K562 (cell line): ENCODE measurements around the gene EN1. TPM values are rescaled to one million over a fixed set of nuclear protein-coding genes. Genes with fewer than 3 reads are reported as not detected.

ENCODE experiments used
- ATAC-seq: fragments of 200-7000 bp; cut with Tn5 transposase; 3 replicates; pipeline ENCODE4 v1.9.1; 2020; ENCODE audit warnings: moderate library complexity
- BruUV-seq: library from RNA; stranded (reverse); fragments of 400-500 nt; replicated peaks from 2 replicates; lab custom pipeline; 2021; lab: Mats Ljungman, UMichigan
- CTCF ChIA-PET: fragments of 300-600 bp; formaldehyde crosslinking; extraction: SDS; loops from one replicate; lab custom pipeline; 2021; ENCODE audit warnings: low intra/inter-chr PET ratio; lab: Yijun Ruan, JAX
- POLR2A ChIA-PET: fragments of 300-600, 350-650 bp; sonication (Branson Sonifier 250); formaldehyde crosslinking; extraction: SDS; loops from one replicate; lab custom pipeline; 2021; ENCODE audit warnings: antibody characterized with exemption, inconsistent platforms; lab: Yijun Ruan, JAX
- DNase-seq, 4 experiments: peaks; one replicate each; pipeline versions ENCODE4 v3.0.0 to v3.0.0-alpha.2; 2011 to 2018; ENCODE audit warnings: low spot score in 3 of 4, mixed read lengths in 3 of 4; ENCODE audit errors: extremely low read depth in 1 of 4
- FAIRE-seq: peaks from 2 replicates; lab custom pipeline; 2011; peaks lifted over from hg19 to GRCh38; lab: Jason Lieb, UNC
- H2AFZ ChIP-seq: 2 replicates; pipeline ENCODE4 v1.6.0; 2011; ENCODE audit warnings: low read depth, low read length, control low read depth, inconsistent platforms
- H3K27ac ChIP-seq: fragments of 200-600 bp; 3 replicates; pipeline ENCODE4 v1.8.0; 2011; ENCODE audit warnings: low read depth, mild to moderate bottlenecking, control low read depth, inconsistent platforms, low read length, moderate library complexity, mixed read lengths; ENCODE audit errors: extremely low read depth
- H3K27me3 ChIP-seq, 2 experiments: fragments of 300-600 bp in 1 of 2; 2 replicates in 1 of 2; 3 replicates in 1 of 2; pipeline versions ENCODE4 v1.6.0 to v1.8.0; 2011; ENCODE audit warnings: inconsistent platforms in 2 of 2, low read length in 2 of 2, mild to moderate bottlenecking in 1 of 2, mixed read lengths in 1 of 2, moderate library complexity in 1 of 2; ENCODE audit not compliant: control insufficient read depth in 2 of 2, insufficient read depth in 2 of 2
- H3K36me3 ChIP-seq: fragments of 300-600 bp; 3 replicates; pipeline ENCODE4 v1.8.0; 2011; ENCODE audit warnings: mild to moderate bottlenecking, low read length, inconsistent platforms; ENCODE audit not compliant: control insufficient read depth, insufficient read depth
- H3K4me1 ChIP-seq, 2 experiments: fragments of 200-600 bp in 1 of 2; replicated peaks in 1 of 2; 2 replicates in 1 of 2; 3 replicates in 1 of 2; pipeline versions ENCODE4 v1.5.1 to v1.8.0; 2011; ENCODE audit warnings: inconsistent platforms in 2 of 2, low read length in 2 of 2, mild to moderate bottlenecking in 1 of 2, mixed read lengths in 1 of 2, moderate library complexity in 1 of 2; ENCODE audit not compliant: control insufficient read depth in 2 of 2, insufficient read depth in 2 of 2
- H3K4me2 ChIP-seq: 2 replicates; pipeline ENCODE4 v1.6.1; 2011; ENCODE audit warnings: low read length, control low read depth, inconsistent platforms, mixed read lengths; ENCODE audit not compliant: insufficient read depth
- H3K4me3 ChIP-seq: fragments of 200-600 bp; sonication (generic), shearing (Covaris generic); 2 replicates; pipeline ENCODE4 v1.5.1; 2016; ENCODE audit warnings: control low read depth, inconsistent platforms
- H3K79me2 ChIP-seq: fragments of 200-600 bp; 3 replicates; pipeline ENCODE4 v1.8.0; 2011; ENCODE audit warnings: low read length, inconsistent platforms; ENCODE audit not compliant: control insufficient read depth, insufficient read depth
- H3K9ac ChIP-seq, 2 experiments: 2 replicates each; pipeline versions ENCODE4 v1.6.0 to v1.6.1; 2011; ENCODE audit warnings: low read depth in 2 of 2, low read length in 2 of 2, control low read depth in 1 of 2, inconsistent platforms in 1 of 2, mild to moderate bottlenecking in 1 of 2, mixed read lengths in 1 of 2; ENCODE audit not compliant: insufficient read depth in 1 of 2
- H3K9me1 ChIP-seq: one replicate; pipeline ENCODE4 v1.6.0; 2011; ENCODE audit warnings: inconsistent platforms, mild to moderate bottlenecking, low read length, moderate library complexity; ENCODE audit not compliant: control insufficient read depth, insufficient read depth
- H3K9me3 ChIP-seq: replicated peaks from 2 replicates; pipeline ENCODE4 v1.5.1; 2011; ENCODE audit warnings: low read depth, low read length, inconsistent platforms; ENCODE audit not compliant: control insufficient read depth, insufficient read depth
- H4K20me1 ChIP-seq: replicated peaks from 2 replicates; pipeline ENCODE4 v1.6.1; 2011; ENCODE audit warnings: low read length, inconsistent platforms, mixed read lengths; ENCODE audit not compliant: control insufficient read depth, insufficient read depth
- CEBPG ChIP-seq, 3 experiments: fragments of 200-800 bp in 1 of 3; sonication (Bioruptor generic) in 1 of 3; sonication (generic) in 1 of 3; formaldehyde crosslinking in 1 of 3; IDR thresholded peaks in 2 of 3; conservative IDR thresholded peaks in 1 of 3; 2 replicates each; pipeline versions ENCODE4 v1.6.1 to v1.8.0; 2016 to 2022; ENCODE audit warnings: missing compliant biosample characterization in 2 of 3, missing genetic modification characterization in 2 of 3, mild to moderate bottlenecking in 1 of 3, missing genetic modification reagents in 1 of 3
- ETV6 ChIP-seq, 3 experiments: fragments of 150-350 bp in 1 of 3; sonication (generic) in 1 of 3; formaldehyde crosslinking in 1 of 3; IDR thresholded peaks; 2 replicates each; pipeline versions ENCODE4 v1.6.1 to v1.8.0; 2014 to 2022; ENCODE audit warnings: borderline replicate concordance in 2 of 3, low read depth in 2 of 3, antibody characterized with exemption in 1 of 3, low read length in 1 of 3, mild to moderate bottlenecking in 1 of 3, missing genetic modification reagents in 1 of 3
- FOXJ2 ChIP-seq: fragments of 200-800 bp; sonication (Bioruptor generic); IDR thresholded peaks from 2 replicates; pipeline ENCODE4 v1.6.1; 2016; ENCODE audit warnings: missing genetic modification characterization, missing compliant biosample characterization
- FOXP1 ChIP-seq: sonication (generic); formaldehyde crosslinking; IDR thresholded peaks from 2 replicates; pipeline ENCODE4 v1.8.0; 2022; ENCODE audit warnings: mild to moderate bottlenecking, missing genetic modification reagents
- NCOA6 ChIP-seq: fragments of 450-650 bp; IDR thresholded peaks from 2 replicates; pipeline ENCODE4 v1.6.1; 2017; ENCODE audit warnings: mild to moderate bottlenecking
- SMARCB1 ChIP-seq: IDR thresholded peaks from 2 replicates; pipeline ENCODE4 v1.6.1; 2011; ENCODE audit warnings: improper control_type of control experiment, low read depth; ENCODE audit not compliant: insufficient read length
- ZNF551 ChIP-seq: fragments of 250-450 bp; sonication (Bioruptor Pico); IDR thresholded peaks from 2 replicates; pipeline ENCODE4 v1.5.0; 2021; ENCODE audit warnings: mild to moderate bottlenecking, moderate library complexity
- ZNF644 ChIP-seq: fragments of 200-800 bp; sonication (Bioruptor generic); IDR thresholded peaks from 2 replicates; pipeline ENCODE4 v1.6.1; 2016; ENCODE audit warnings: low read depth, missing genetic modification characterization, missing compliant biosample characterization
- ZNF696 ChIP-seq: fragments of 250-450 bp; sonication (Bioruptor Pico); conservative IDR thresholded peaks from 2 replicates; pipeline ENCODE4 v1.4.0; 2020; ENCODE audit warnings: mild to moderate bottlenecking, moderate library complexity
- WGBS: fragments of 100-300 bp; shearing (Covaris generic); methylation state at CpG from one replicate; pipeline ENCODE4 v1.1.6; 2016; ENCODE audit warnings: low coverage, mixed read lengths; ENCODE audit not compliant: insufficient coverage; ENCODE audit errors: missing lambda C conversion rate; 5-methylcytosine and 5-hydroxymethylcytosine counted together
- in situ Hi-C: fragments of 300-500 bp; cut with MboI; formaldehyde crosslinking; loops from 4 replicates; pipeline ENCODE4 v1.15.0; 2018; ENCODE audit warnings: inconsistent platforms, mixed read lengths
- intact Hi-C: fragments of 100-400 bp; cut with micrococcal nuclease; formaldehyde crosslinking; loops from 2 replicates; pipeline ENCODE4 v1.14.2; 2022
- polyA plus RNA-seq, 8 experiments: library from polyadenylated mRNA; depleted of rRNA in 4 of 8; stranded (reverse) in 5 of 8; unstranded in 3 of 8; fragments of >200 nt; fragmentation: Nextera tagmentation in 2 of 8; fragmentation: Illumina TruSeq in 1 of 8; extraction: Ambion mirVana in 2 of 8; extraction: Trizol in 1 of 8; gene quantifications; 2 replicates each; pipeline versions ENCODE4 v1.2.1 to v1.2.3, GENCODE V29; 2011 to 2014; ENCODE audit warnings: inconsistent platforms in 1 of 8, missing spikeins in 1 of 8
- total RNA-seq, 7 experiments: library from RNA; depleted of rRNA in 6 of 7; stranded (reverse); fragments of >200 nt in 6 of 7; fragmentation: Illumina TruSeq in 2 of 7; extraction: Trizol in 2 of 7; gene quantifications; 2 replicates each; pipeline versions ENCODE4 v1.2.1 to v1.2.3, GENCODE V29; 2011 to 2021; ENCODE audit warnings: low replicate concordance in 1 of 7
- TF ChIP-seq, protein P1 (sequence below): fragments of 200-800 bp; sonication (Bioruptor generic); IDR thresholded peaks from 2 replicates; pipeline ENCODE4 v1.6.1; 2017; ENCODE audit warnings: missing genetic modification characterization, missing compliant biosample characterization
- TF ChIP-seq, protein P2 (sequence below): fragments of 450-650 bp; formaldehyde crosslinking; conservative IDR thresholded peaks from 2 replicates; pipeline ENCODE4 v1.4.0; 2022; ENCODE audit warnings: mild to moderate bottlenecking, missing genetic modification characterization
- TF ChIP-seq, protein P3 (sequence below): fragments of 250-450 bp; sonication (Bioruptor Pico); IDR thresholded peaks from 2 replicates; pipeline ENCODE4 v1.5.0; 2021
- TF ChIP-seq, protein P4 (sequence below): fragments of 150-350 bp; IDR thresholded peaks from 2 replicates; pipeline ENCODE4 v1.6.1; 2014; ENCODE audit warnings: low read depth, mild to moderate bottlenecking, low read length, borderline replicate concordance

Gene EN1
- total and polyA plus RNA-seq, 9 of the 15 experiments (the other 6 are each of a cell fraction or from before 2014, with no cell fraction given) = 0.06 to 2.0 (median 0.51) TPM

DNA sequence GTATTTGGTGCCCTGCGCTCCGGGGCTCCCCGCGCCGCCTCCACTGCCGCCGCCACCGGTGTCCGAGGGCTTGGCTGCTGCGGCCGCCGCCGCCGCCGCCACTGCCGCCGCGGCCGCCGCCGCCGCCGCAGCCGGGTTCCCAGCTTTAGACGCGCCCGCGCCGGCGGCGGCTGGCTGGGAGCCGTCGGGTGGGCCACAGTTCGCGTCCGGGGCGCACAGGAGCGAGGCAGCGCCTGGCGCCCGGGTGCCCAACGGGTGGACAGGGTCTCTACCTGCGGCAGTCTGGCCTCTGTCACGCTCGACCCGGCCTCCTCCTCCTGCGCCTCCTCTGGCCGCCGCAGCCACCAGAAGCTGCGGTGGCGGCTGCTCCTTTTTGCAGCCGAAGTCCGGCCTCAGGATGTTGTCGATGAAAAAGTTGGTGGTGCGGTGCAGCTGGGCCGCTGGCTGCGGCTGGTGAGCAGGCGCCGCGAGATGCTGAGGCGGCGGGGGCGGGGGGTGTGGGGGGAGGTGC, 951 bp downstream of the EN1 start:
- FAIRE-seq = no peak
- in situ Hi-C loops (loop anchor here (10.0 kb wide), 1 partner anchor 202 kb away; no protein-coding TSS in a partner anchor), intact Hi-C loops (loop anchor here (10.0 kb wide), 1 partner anchor 82 kb away; no protein-coding TSS in a partner anchor)
- Histone ChIP-seq H3K27me3 (peaks cover 17 to 28% of the 10 kb centered on the region in 2 experiments; a peak in 4 of 5 replicates), H3K9ac (peak overlapping the region in 1 of 2 experiments; percentile 85; a peak in 2 of 4 replicates), H3K4me2 (peak overlapping the region; percentile 53), H3K27ac (no peak overlapping the region), H3K79me2 (no peaks in the 10 kb centered on the region), H2AFZ (peak overlapping the region; percentile 77; the same call in 1 of the 2 replicates), H3K36me3 (no peaks in the 10 kb centered on the region), H3K9me3 (no peaks in the 10 kb centered on the region), H3K4me3 (peak overlapping the region; percentile 38), H4K20me1 (no peaks in the 10 kb centered on the region), H3K4me1 (peaks cover 6 to 36% of the 10 kb centered on the region in 2 experiments; a peak in 4 of 5 replicates), H3K9me1 (no peaks in the 10 kb centered on the region)
- ATAC-seq = peak; percentile 48
- CTCF ChIA-PET = no interaction called here
- BruUV-seq = no TSS peak
- DNase-seq = peak in 3 of 4 experiments; percentile 30 to 47 (median 46)
- POLR2A ChIA-PET = interaction anchor here (1.5 kb wide), 1 partner anchor 9 kb away, joined by 3 read pairs; no protein-coding TSS in a partner anchor
- WGBS = 5% methylated on average over 50 of the region's 63 CpGs
- TF ChIP-seq ETV6 (IDR thresholded peaks at IDR 0.05; ENCODE audit: borderline replicate concordance in 1 of 2, low read depth in 2 of 2, low read length in 1 of 2) (no peak), ETV6 (CRISPR knock-in tag; IDR thresholded peaks at IDR 0.05; ENCODE audit: borderline replicate concordance) (no peak), ZNF696 (CRISPR knock-in tag) (no peak), FOXP1 (CRISPR knock-in tag) (no peak), FOXJ2 (tag) (no peak), NCOA6 (peak; percentile 73), CEBPG (CRISPR knock-in tag; IDR thresholded peaks at IDR 0.05) (no peak), CEBPG (tag; conservative IDR thresholded peaks at IDR 0.05 in 1 of 2, IDR thresholded peaks at IDR 0.05 in 1 of 2) (no peak), SMARCB1 (no peak), ZNF644 (tag) (no peak), ZNF551 (no peak)
- TF ChIP-seq, protein P1, sequence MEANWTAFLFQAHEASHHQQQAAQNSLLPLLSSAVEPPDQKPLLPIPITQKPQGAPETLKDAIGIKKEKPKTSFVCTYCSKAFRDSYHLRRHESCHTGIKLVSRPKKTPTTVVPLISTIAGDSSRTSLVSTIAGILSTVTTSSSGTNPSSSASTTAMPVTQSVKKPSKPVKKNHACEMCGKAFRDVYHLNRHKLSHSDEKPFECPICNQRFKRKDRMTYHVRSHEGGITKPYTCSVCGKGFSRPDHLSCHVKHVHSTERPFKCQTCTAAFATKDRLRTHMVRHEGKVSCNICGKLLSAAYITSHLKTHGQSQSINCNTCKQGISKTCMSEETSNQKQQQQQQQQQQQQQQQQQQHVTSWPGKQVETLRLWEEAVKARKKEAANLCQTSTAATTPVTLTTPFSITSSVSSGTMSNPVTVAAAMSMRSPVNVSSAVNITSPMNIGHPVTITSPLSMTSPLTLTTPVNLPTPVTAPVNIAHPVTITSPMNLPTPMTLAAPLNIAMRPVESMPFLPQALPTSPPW (CRISPR knock-in tag) = no peak
- TF ChIP-seq, protein P2, sequence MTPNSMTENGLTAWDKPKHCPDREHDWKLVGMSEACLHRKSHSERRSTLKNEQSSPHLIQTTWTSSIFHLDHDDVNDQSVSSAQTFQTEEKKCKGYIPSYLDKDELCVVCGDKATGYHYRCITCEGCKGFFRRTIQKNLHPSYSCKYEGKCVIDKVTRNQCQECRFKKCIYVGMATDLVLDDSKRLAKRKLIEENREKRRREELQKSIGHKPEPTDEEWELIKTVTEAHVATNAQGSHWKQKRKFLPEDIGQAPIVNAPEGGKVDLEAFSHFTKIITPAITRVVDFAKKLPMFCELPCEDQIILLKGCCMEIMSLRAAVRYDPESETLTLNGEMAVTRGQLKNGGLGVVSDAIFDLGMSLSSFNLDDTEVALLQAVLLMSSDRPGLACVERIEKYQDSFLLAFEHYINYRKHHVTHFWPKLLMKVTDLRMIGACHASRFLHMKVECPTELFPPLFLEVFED (CRISPR knock-in tag) = no peak
- TF ChIP-seq, protein P3, sequence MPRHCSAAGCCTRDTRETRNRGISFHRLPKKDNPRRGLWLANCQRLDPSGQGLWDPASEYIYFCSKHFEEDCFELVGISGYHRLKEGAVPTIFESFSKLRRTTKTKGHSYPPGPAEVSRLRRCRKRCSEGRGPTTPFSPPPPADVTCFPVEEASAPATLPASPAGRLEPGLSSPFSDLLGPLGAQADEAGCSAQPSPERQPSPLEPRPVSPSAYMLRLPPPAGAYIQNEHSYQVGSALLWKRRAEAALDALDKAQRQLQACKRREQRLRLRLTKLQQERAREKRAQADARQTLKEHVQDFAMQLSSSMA (CRISPR knock-in tag) = no peak
- TF ChIP-seq, protein P4, sequence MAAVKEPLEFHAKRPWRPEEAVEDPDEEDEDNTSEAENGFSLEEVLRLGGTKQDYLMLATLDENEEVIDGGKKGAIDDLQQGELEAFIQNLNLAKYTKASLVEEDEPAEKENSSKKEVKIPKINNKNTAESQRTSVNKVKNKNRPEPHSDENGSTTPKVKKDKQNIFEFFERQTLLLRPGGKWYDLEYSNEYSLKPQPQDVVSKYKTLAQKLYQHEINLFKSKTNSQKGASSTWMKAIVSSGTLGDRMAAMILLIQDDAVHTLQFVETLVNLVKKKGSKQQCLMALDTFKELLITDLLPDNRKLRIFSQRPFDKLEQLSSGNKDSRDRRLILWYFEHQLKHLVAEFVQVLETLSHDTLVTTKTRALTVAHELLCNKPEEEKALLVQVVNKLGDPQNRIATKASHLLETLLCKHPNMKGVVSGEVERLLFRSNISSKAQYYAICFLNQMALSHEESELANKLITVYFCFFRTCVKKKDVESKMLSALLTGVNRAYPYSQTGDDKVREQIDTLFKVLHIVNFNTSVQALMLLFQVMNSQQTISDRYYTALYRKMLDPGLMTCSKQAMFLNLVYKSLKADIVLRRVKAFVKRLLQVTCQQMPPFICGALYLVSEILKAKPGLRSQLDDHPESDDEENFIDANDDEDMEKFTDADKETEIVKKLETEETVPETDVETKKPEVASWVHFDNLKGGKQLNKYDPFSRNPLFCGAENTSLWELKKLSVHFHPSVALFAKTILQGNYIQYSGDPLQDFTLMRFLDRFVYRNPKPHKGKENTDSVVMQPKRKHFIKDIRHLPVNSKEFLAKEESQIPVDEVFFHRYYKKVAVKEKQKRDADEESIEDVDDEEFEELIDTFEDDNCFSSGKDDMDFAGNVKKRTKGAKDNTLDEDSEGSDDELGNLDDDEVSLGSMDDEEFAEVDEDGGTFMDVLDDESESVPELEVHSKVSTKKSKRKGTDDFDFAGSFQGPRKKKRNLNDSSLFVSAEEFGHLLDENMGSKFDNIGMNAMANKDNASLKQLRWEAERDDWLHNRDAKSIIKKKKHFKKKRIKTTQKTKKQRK = no peak
